ENCODE data around the gene MGLL.

DNA sequence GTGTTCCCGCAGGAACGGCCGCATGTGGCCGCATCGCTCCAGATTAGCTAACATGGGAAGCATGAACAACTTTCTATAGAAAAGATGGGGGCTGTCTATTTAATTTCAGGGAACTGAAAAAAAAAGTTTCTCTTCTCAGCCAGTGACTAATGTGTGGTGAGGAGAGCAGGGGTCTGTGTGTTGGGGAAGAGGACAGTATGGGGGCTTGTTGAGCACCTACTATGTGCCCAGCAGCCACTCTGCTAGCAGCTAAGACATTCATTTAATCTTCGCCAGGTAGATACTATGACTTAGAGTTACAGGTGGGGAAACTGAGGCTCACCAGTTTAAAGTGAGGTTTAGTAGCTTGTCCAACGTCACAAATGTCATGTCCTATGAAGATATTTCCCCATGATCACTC is 56.6 kb downstream of the MGLL start:
- no peak for TF ChIP-seq EZH2 (IDR thresholded peaks at IDR 0.05; ENCODE audit: borderline replicate concordance, low read depth, low read length, severe bottlenecking)
- no peak for TF ChIP-seq CTCF (IDR thresholded peaks at IDR 0.05; ENCODE audit: borderline replicate concordance, extremely low read depth, low read length, poor library complexity, severe bottlenecking)
